ENCODE data around the gene PLAAT3. TPM values are rescaled to one million over a fixed set of nuclear protein-coding genes. Genes with fewer than 3 reads are reported as not detected.
"Not testable (repeated sequence)": the region's sequence is repeated elsewhere in the genome, so short reads cannot be mapped to it uniquely, and the experiment has no call there.

PLAAT3 gene
- total and polyA plus RNA-seq, 4 donors, result 40.0 to 50.0 (median 45.1) TPM

DNA sequence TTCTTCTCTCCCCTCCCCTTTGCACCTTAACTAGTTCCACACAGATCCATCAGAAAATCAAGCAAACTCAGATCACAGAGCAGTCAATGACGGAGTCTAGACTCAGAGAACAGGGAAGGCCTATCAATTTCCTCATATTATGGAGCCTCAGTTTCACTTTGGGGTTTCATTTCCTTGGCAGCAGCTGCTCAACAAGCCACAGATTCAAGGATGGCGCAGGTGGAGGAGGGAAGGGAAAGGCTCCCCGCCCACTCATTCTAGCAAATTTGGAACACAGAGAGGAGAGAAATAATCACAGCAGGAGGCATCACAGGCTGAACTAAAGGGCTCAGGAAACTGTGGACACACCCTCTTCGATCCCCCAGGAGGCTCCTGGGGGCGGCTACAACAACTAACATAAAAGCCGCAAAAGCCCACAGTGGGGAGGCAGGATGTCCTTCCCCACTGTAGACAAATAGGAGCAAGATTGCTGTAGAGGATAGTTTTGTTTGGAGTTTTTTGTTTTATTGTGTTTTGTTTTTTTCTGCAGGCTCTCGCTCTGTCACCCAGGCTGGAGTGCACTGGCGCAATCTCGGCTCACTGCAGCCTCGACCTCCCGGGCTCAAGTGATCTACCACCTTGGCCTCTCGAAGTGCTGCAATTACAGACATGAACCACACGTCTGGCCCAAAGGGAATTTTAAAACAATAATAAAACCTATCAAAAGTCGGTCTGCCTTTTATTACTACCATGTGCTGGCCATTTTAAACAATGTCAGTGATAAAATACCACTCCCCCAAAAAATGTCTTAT lies 3.4 kb downstream of the PLAAT3 start:
- WGBS (ENCODE audit: insufficient coverage), result 37% methylated on average over 8 of the region's 14 CpGs
- H3K4me1 ChIP-seq (ENCODE audit: control insufficient read depth, insufficient read depth, low read length), result peaks cover 35% of the 10 kb centered on the region
- peak overlapping the region; percentile 65 for H3K27ac ChIP-seq (ENCODE audit: low read depth, low read length)
- DNase-seq (ENCODE audit: low read depth in 4 of 6, low spot score in 6 of 6), result peak in 2 of 6 donors; percentile 44 to 48
- H3K36me3 ChIP-seq (ENCODE audit: control insufficient read depth, insufficient read depth, low read length), result peaks cover 4% of the 10 kb centered on the region
- H3K27me3 ChIP-seq (ENCODE audit: control insufficient read depth, insufficient read depth, low read length), result no peaks in the 10 kb centered on the region
- no peaks in the 10 kb centered on the region for H3K9me3 ChIP-seq (ENCODE audit: control insufficient read depth, insufficient read depth, low read length)
- no peak overlapping the region for H3K4me3 ChIP-seq (ENCODE audit: low read depth, low read length)

DNA sequence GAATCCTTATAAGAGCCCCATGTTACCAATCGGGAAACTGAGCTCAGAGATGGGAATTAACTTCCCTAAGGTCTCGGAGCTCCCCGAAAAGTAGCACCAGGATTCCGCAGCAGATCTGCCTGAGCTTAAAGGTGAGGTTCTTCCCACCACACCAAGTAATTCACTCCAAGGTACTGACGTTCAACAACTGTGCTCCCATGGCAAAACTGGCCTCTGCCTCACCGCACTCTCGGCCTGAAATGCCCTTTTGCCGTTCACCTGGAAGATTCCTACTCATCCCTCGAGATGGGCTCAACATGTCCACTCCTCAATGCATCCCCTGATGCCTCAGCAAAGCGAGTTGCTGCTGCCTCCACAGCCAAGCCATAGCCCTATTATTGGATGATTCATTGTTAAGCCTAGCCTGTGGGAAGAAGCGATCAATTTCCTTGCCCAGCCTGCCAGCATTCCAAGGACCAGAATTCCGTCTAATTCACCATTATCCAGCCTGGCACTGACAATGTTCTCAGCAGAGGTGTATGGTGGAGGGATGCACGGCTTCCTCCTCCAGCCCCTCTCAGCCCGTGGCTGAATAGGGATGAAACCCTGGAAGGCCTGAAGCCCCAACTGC lies 4.2 kb downstream of the PLAAT3 start:
- H3K27ac ChIP-seq (ENCODE audit: low read depth, low read length), result peak overlapping the region; percentile 65
- no peaks in the 10 kb centered on the region for H3K27me3 ChIP-seq (ENCODE audit: control insufficient read depth, insufficient read depth, low read length)
- H3K4me3 ChIP-seq (ENCODE audit: low read depth, low read length), result no peak overlapping the region
- H3K36me3 ChIP-seq (ENCODE audit: control insufficient read depth, insufficient read depth, low read length), result peaks cover 4% of the 10 kb centered on the region
- DNase-seq (ENCODE audit: low read depth in 4 of 6, low spot score in 6 of 6), result peak in 1 of 6 donors; percentile 25
- H3K9me3 ChIP-seq (ENCODE audit: control insufficient read depth, insufficient read depth, low read length), result no peaks in the 10 kb centered on the region
- H3K4me1 ChIP-seq (ENCODE audit: control insufficient read depth, insufficient read depth, low read length), result peaks cover 35% of the 10 kb centered on the region
- 81% methylated on average over 9 of the region's 14 CpGs for WGBS (ENCODE audit: insufficient coverage)

- 60% methylated on average over 3 of the region's 4 CpGs for WGBS (ENCODE audit: insufficient coverage)
- Histone ChIP-seq H3K9me3 (ENCODE audit: control insufficient read depth, insufficient read depth, low read length) (no peaks in the 10 kb centered on the region), H3K36me3 (ENCODE audit: control insufficient read depth, insufficient read depth, low read length) (peaks cover 4% of the 10 kb centered on the region), H3K4me1 (ENCODE audit: control insufficient read depth, insufficient read depth, low read length) (peaks cover 35% of the 10 kb centered on the region), H3K27me3 (ENCODE audit: control insufficient read depth, insufficient read depth, low read length) (no peaks in the 10 kb centered on the region), H3K27ac (ENCODE audit: low read depth, low read length) (peak overlapping the region; percentile 40), H3K4me3 (ENCODE audit: low read depth, low read length) (no peak overlapping the region)
- no peak for DNase-seq (ENCODE audit: low read depth in 4 of 6, low spot score in 6 of 6)
Observed at GRCh38 chr11:63609536-63609935, 4.7 kb downstream of the PLAAT3 start.

GRCh38 chr11:63608353-63609345 lies 5.6 kb downstream of the PLAAT3 start:
- Histone ChIP-seq H3K27ac (ENCODE audit: low read depth, low read length) (peak overlapping the region; percentile 40), H3K9me3 (ENCODE audit: control insufficient read depth, insufficient read depth, low read length) (no peaks in the 10 kb centered on the region), H3K27me3 (ENCODE audit: control insufficient read depth, insufficient read depth, low read length) (no peaks in the 10 kb centered on the region), H3K4me1 (ENCODE audit: control insufficient read depth, insufficient read depth, low read length) (peaks cover 33% of the 10 kb centered on the region), H3K4me3 (ENCODE audit: low read depth, low read length) (no peak overlapping the region), H3K36me3 (ENCODE audit: control insufficient read depth, insufficient read depth, low read length) (peaks cover 4% of the 10 kb centered on the region)
- no peak for DNase-seq (ENCODE audit: low read depth in 4 of 6, low spot score in 6 of 6)
- WGBS (ENCODE audit: insufficient coverage), result 93% methylated on average over 2 of the region's 11 CpGs

- peak in 3 of 6 donors; percentile 32 to 77 (median 61) for DNase-seq (ENCODE audit: low read depth in 4 of 6, low spot score in 6 of 6)
- Histone ChIP-seq H3K27ac (ENCODE audit: low read depth, low read length) (peak overlapping the region; percentile 67), H3K4me1 (ENCODE audit: control insufficient read depth, insufficient read depth, low read length) (peaks cover 16% of the 10 kb centered on the region), H3K9me3 (ENCODE audit: control insufficient read depth, insufficient read depth, low read length) (no peaks in the 10 kb centered on the region), H3K4me3 (ENCODE audit: low read depth, low read length) (no peak overlapping the region), H3K27me3 (ENCODE audit: control insufficient read depth, insufficient read depth, low read length) (no peaks in the 10 kb centered on the region), H3K36me3 (ENCODE audit: control insufficient read depth, insufficient read depth, low read length) (peaks cover 4% of the 10 kb centered on the region)
- 6% methylated on average over 2 of the region's 3 CpGs for WGBS (ENCODE audit: insufficient coverage)
Observed at GRCh38 chr11:63603180-63603518, 11.1 kb downstream of the PLAAT3 start.

DNA sequence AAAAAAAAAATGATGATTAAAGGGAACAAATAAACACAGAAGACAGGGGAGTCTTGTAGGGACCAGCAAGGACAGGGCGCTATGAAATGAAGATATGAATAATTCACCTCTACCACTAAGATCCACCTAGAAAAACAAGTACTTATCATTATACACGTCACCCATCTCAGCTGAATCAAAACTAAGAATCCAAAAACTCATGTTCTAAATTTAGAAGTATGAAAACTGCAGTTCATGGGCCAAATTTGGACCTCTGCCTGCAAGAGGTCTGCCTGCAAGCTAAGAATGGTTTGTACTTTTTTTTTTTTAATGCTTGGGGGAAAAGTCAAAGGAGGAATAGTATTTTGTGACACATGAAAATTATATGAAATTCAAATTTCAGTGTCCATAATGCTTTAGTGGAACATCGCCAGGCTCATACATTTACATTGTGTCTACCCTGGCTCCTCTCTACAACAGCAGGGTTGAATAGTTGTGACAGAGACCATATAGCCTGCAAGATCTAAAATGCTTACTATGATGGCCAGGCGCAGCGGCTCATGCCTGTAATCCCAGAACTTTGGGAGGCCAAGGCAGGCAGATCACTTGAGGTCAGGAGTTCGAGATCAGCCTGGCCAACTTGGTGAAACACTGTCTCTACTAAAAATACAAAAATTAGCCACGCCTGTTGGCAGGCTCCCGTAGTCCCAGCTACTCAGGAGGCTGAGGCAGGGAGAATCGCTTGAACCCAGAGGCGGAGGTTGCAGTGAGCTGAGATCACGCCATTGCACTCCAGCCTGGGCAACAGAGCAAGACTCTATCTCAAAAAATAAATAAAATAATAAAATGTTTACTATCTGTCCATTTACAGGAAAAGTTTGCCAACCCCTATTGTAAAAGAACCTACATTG lies 11.7 kb downstream of the PLAAT3 start:
- H3K9me3 ChIP-seq (ENCODE audit: control insufficient read depth, insufficient read depth, low read length); H3K4me3 ChIP-seq (ENCODE audit: low read depth, low read length); H3K36me3 ChIP-seq (ENCODE audit: control insufficient read depth, insufficient read depth, low read length); H3K27me3 ChIP-seq (ENCODE audit: control insufficient read depth, insufficient read depth, low read length): not testable (repeated sequence)
- WGBS (ENCODE audit: insufficient coverage), result 79% methylated on average over 4 of the region's 11 CpGs
- H3K27ac ChIP-seq (ENCODE audit: low read depth, low read length), result peak overlapping the region; percentile 67
- H3K4me1 ChIP-seq (ENCODE audit: control insufficient read depth, insufficient read depth, low read length), result peaks cover 16% of the 10 kb centered on the region
- peak in 1 of 6 donors; percentile 76 for DNase-seq (ENCODE audit: low read depth in 4 of 6, low spot score in 6 of 6)

DNA sequence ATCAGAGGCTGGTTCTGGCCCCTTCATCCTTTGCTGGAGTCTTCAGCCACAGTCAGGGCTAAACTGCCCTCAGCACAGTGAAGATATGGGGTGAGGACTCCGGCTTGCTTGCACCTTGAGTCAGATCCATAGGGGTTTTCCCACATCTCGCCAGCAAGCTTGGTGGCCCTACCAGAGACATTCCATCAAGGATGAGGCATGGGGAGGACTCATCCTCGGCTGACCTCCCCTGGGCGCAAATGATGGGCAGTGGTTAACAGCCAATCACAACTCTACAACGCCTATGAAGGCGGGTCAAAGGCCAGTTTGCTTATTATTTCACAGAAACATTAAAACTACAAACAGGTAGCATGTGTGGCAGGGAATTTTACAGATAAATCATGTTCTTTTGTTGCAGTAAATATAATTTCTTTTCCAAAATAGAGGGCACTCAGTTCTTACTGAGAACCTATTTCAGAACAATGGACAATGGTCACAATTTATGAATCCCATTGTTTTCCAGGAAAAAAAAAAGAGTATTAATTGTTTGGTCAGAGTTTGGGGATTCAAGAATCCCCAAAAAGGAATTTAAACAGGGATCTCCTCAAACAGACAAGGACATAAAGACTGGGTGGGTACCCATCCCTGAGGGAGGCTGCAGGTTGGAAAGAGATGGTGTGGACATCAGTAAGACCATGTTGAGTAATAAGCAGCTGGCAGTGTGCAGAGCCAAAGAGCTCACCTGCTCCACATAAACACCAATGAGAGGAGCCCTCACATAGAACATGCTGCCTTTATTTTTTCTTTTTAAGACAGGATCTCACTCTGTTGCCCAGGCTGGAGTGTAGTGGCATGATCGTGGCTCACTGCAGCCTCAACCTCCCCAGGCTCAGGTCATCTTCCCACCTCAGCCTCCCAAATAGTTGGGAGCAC lies 14.8 kb downstream of the PLAAT3 start:
- 100% methylated on average over 2 of the region's 7 CpGs for WGBS (ENCODE audit: insufficient coverage)
- H3K36me3 ChIP-seq (ENCODE audit: control insufficient read depth, insufficient read depth, low read length), result peaks cover 4% of the 10 kb centered on the region
- no peak for DNase-seq (ENCODE audit: low read depth in 4 of 6, low spot score in 6 of 6)
- H3K4me1 ChIP-seq (ENCODE audit: control insufficient read depth, insufficient read depth, low read length), result peaks cover 16% of the 10 kb centered on the region
- H3K4me3 ChIP-seq (ENCODE audit: low read depth, low read length), result no peak overlapping the region
- no peaks in the 10 kb centered on the region for H3K9me3 ChIP-seq (ENCODE audit: control insufficient read depth, insufficient read depth, low read length)
- no peak overlapping the region for H3K27ac ChIP-seq (ENCODE audit: low read depth, low read length)
- no peaks in the 10 kb centered on the region for H3K27me3 ChIP-seq (ENCODE audit: control insufficient read depth, insufficient read depth, low read length)

- H3K4me3 ChIP-seq (ENCODE audit: low read depth, low read length), result no peak overlapping the region
- peaks cover 4% of the 10 kb centered on the region for H3K36me3 ChIP-seq (ENCODE audit: control insufficient read depth, insufficient read depth, low read length)
- no peaks in the 10 kb centered on the region for H3K27me3 ChIP-seq (ENCODE audit: control insufficient read depth, insufficient read depth, low read length)
- no peak for DNase-seq (ENCODE audit: low read depth in 4 of 6, low spot score in 6 of 6)
- H3K9me3 ChIP-seq (ENCODE audit: control insufficient read depth, insufficient read depth, low read length), result no peaks in the 10 kb centered on the region
- WGBS (ENCODE audit: insufficient coverage), result 77% methylated on average over 3 of the region's 4 CpGs
- no peak overlapping the region for H3K27ac ChIP-seq (ENCODE audit: low read depth, low read length)
- peaks cover 12% of the 10 kb centered on the region for H3K4me1 ChIP-seq (ENCODE audit: control insufficient read depth, insufficient read depth, low read length)
Observed at GRCh38 chr11:63598556-63598955, 15.7 kb downstream of the PLAAT3 start.
